Stimulated activated CD4-positive, alpha-beta T cell treated with anti-CD3 and anti-CD28 coated beads, Interleukin-12 subunit alpha, Interleukin-12 subunit beta, amount 100 ng/mL, for 4 hours (primary cell): ENCODE data around the gene TMEM63A.
"Not testable (repeated sequence)": the region's sequence is repeated elsewhere in the genome, so short reads cannot be mapped to it uniquely, and the experiment has no call there.

Experiments used
- DNase-seq: peaks from one replicate; pipeline ENCODE4 v3.0.0-alpha.2; 2020

Gene TMEM63A

GRCh38 chr1:225881959-225882693, at the start of gene TMEM63A:
Gene TMEM63A (minus strand): TSS chr1:225882380. CDS start chr1:225877580, 4,800 bp downstream.
- peak; percentile 84 for DNase-seq

- no peak for DNase-seq
Observed at GRCh38 chr1:225931270-225932136, 49.3 kb upstream of the TMEM63A start.

GRCh38 chr1:225930566-225930965, 48.4 kb upstream of the TMEM63A start:
- DNase-seq = no peak

- not testable (repeated sequence) for DNase-seq
Observed at GRCh38 chr1:225929462-225929861, 47.3 kb upstream of the TMEM63A start.

- DNase-seq = no peak
Observed at GRCh38 chr1:225928186-225929175, 46.3 kb upstream of the TMEM63A start.

GRCh38 chr1:225926551-225927113, 44.5 kb upstream of the TMEM63A start:
- no peak for DNase-seq

- DNase-seq = peak; percentile 91
Observed at GRCh38 chr1:225923692-225924555, 41.7 kb upstream of the TMEM63A start, which contains the start of gene PYCR2. Gene PYCR2 (minus strand): TSS chr1:225924250. CDS start chr1:225924110, 140 bp downstream.

- DNase-seq = no peak
Observed at GRCh38 chr1:225923381-225923691, 41.2 kb upstream of the TMEM63A start.

- no peak for DNase-seq
Observed at GRCh38 chr1:225921734-225922709, 39.8 kb upstream of the TMEM63A start.

- no peak for DNase-seq
Observed at GRCh38 chr1:225919906-225920305, 37.7 kb upstream of the TMEM63A start.

- no peak for DNase-seq
Observed at GRCh38 chr1:225918280-225918679, 36.1 kb upstream of the TMEM63A start.

GRCh38 chr1:225917536-225917935, 35.4 kb upstream of the TMEM63A start:
- no peak for DNase-seq

GRCh38 chr1:225917101-225917500, 34.9 kb upstream of the TMEM63A start:
- DNase-seq = no peak

GRCh38 chr1:225915538-225915991, 33.4 kb upstream of the TMEM63A start:
- DNase-seq = no peak

GRCh38 chr1:225914947-225915346, 32.8 kb upstream of the TMEM63A start:
- DNase-seq = no peak

- DNase-seq = no peak
Observed at GRCh38 chr1:225914391-225914790, 32.2 kb upstream of the TMEM63A start.

GRCh38 chr1:225911191-225912130, 29.3 kb upstream of the TMEM63A start:
- DNase-seq = peak; percentile 72

- DNase-seq = no peak
Observed at GRCh38 chr1:225909477-225909876, 27.3 kb upstream of the TMEM63A start.

- DNase-seq = no peak
Observed at GRCh38 chr1:225908773-225909172, 26.6 kb upstream of the TMEM63A start.
